Ovary (tissue), 9 donors: ENCODE data around the gene EMILIN3. TPM values are rescaled to one million over a fixed set of nuclear protein-coding genes. Genes with fewer than 3 reads are reported as not detected.
A peak's percentile ranks its signal among the peaks of the same experiment; 100 is the strongest.

ENCODE experiments used
- DNase-seq, 5 donors: peaks; one replicate each; pipeline ENCODE4 v3.0.0-alpha.2; 2019 to 2020
- H3K27ac ChIP-seq, 2 donors: fragments of 200-600 bp; one replicate each; pipeline versions ENCODE4 v1.5.1 to v1.8.0; 2019 to 2022
- H3K27me3 ChIP-seq: fragments of 200-600 bp; one replicate; pipeline ENCODE4 v1.8.0; 2022
- H3K36me3 ChIP-seq: fragments of 200-600 bp; sonication (generic); one replicate; pipeline ENCODE4 v1.5.1; 2019
- H3K4me1 ChIP-seq: one replicate; pipeline ENCODE4 v1.8.1; 2013; ENCODE audit warnings: mild to moderate bottlenecking, moderate library complexity; ENCODE audit not compliant: insufficient read depth
- H3K4me3 ChIP-seq: fragments of 200-600 bp; sonication (generic); one replicate; pipeline ENCODE4 v1.5.1; 2017
- H3K9me3 ChIP-seq, 2 donors: fragments of 200-600 bp in 1 of 2; sonication (generic) in 1 of 2; one replicate each; pipeline versions ENCODE4 v1.5.1 to v1.8.1; 2013 to 2019; ENCODE audit warnings: mild to moderate bottlenecking in 1 of 2, moderate library complexity in 1 of 2
- CTCF ChIP-seq, 3 donors: fragments of 450-650 bp in 2 of 3; fragments of 200-600 bp in 1 of 3; IDR thresholded peaks; one replicate each; pipeline versions ENCODE4 v1.5.1 to v1.8.0; 2016 to 2022; ENCODE audit warnings: antibody characterized with exemption in 3 of 3, mild to moderate bottlenecking in 1 of 3
- EP300 ChIP-seq: sonication (generic); formaldehyde crosslinking; IDR thresholded peaks from one replicate; pipeline ENCODE4 v1.6.1; 2017; ENCODE audit warnings: antibody characterized with exemption
- POLR2A ChIP-seq: fragments of 450-650 bp; IDR thresholded peaks from one replicate; pipeline ENCODE4 v1.6.1; 2017; ENCODE audit warnings: antibody characterized with exemption, mild to moderate bottlenecking, moderate library complexity
- WGBS, 3 donors: extraction: QIAGEN DNeasy Blood & Tissue Kit in 1 of 3; methylation state at CpG; one replicate each; pipeline versions ENCODE4 v1.1.5 to v1.1.7; 2013 to 2017; 5-methylcytosine and 5-hydroxymethylcytosine counted together
- intact Hi-C, 4 donors: fragments of 100-400 bp; cut with DNase I; formaldehyde crosslinking; loops; one replicate each; pipeline versions ENCODE4 v1.11.0 to v1.15.1; 2022 to 2023
- polyA plus RNA-seq, 2 donors: library from polyadenylated mRNA; stranded (reverse); fragments of 200-250 nt in 1 of 2; fragments of 350-450 nt in 1 of 2; fragmentation: Illumina TruSeq in 1 of 2; extraction: RNeasy Lipid Tissue Mini Kit (QIAGEN cat#74804) in 1 of 2; gene quantifications; one replicate each; pipeline ENCODE4 v1.2.3, GENCODE V29; 2013 to 2014
- total RNA-seq, 7 donors: library from RNA; depleted of rRNA in 2 of 7; stranded (reverse); fragments of >200 nt in 2 of 7; fragmentation: NEBNext Ultra II Directional in 3 of 7; extraction: Animal tissue kit (Norgen Biotek cat#: 25700) in 3 of 7; gene quantifications; one replicate each; pipeline versions ENCODE4 v1.1.0 to v1.2.4, GENCODE V29; 2016 to 2023
- donor health status: DM: no; HTN: no; CAD: no; lungs with moderate emphysema.
- donor health status: DM: no; HTN: no; CAD: no.
- donor health status: Bipolar disorder and iron deficiency.
- donor health status: DM: yes; HTN: yes; CAD: no.
- donor health status: DM: no; HTN: no; CAD: no.
- donor health status: DM: yes; HTN: yes; CAD: no.

The EMILIN3 gene
- total and polyA plus RNA-seq, 9 donors = 1.5 to 33.5 (median 7.0) TPM

GRCh38 chr20:41344938-41345728 lies 21.5 kb downstream of the EMILIN3 start:
- TF ChIP-seq EP300 (no peak), POLR2A (no peak), CTCF (IDR thresholded peaks at IDR 0.05) (no peak)
- Histone ChIP-seq H3K27ac (no peak overlapping the region), H3K9me3 (no peaks in the 10 kb centered on the region), H3K36me3 (no peaks in the 10 kb centered on the region), H3K4me1 (peaks cover 1% of the 10 kb centered on the region), H3K27me3 (no peaks in the 10 kb centered on the region), H3K4me3 (no peak overlapping the region)
- WGBS, 3 donors = 84 to 90% (median 90%) methylated on average over 11 of the region's 11 CpGs
- intact Hi-C loops = loop anchor here in 3 of 4 donors (5.0 to 10.0 kb wide), 4 partner anchors 62 to 470 kb away; no protein-coding TSS in a partner anchor
- peak in 1 of 5 donors; percentile 8 for DNase-seq

- Histone ChIP-seq H3K36me3 (no peaks in the 10 kb centered on the region), H3K4me3 (no peak overlapping the region), H3K27me3 (no peaks in the 10 kb centered on the region), H3K27ac (no peak overlapping the region), H3K9me3 (no peaks in the 10 kb centered on the region), H3K4me1 (peaks cover 1% of the 10 kb centered on the region)
- TF ChIP-seq CTCF (IDR thresholded peaks at IDR 0.05) (no peak), POLR2A (no peak), EP300 (no peak)
- WGBS, 3 donors = 87 to 88% (median 87%) methylated on average over 4 of the region's 4 CpGs
- intact Hi-C loops = loop anchor here in 2 of 4 donors (5.0 to 10.0 kb wide), 4 partner anchors 63 to 470 kb away; no protein-coding TSS in a partner anchor
- DNase-seq = peak in 2 of 5 donors; percentile 29 to 35
Observed at GRCh38 chr20:41344477-41344876, 22.1 kb downstream of the EMILIN3 start.

- H3K36me3 ChIP-seq = no peaks in the 10 kb centered on the region
- TF ChIP-seq CTCF (IDR thresholded peaks at IDR 0.05) (no peak), POLR2A (no peak), EP300 (no peak)
- no peak overlapping the region for H3K27ac ChIP-seq
- peak in 2 of 5 donors; percentile 11 to 25 for DNase-seq
- H3K27me3 ChIP-seq = no peaks in the 10 kb centered on the region
- no peaks in the 10 kb centered on the region for H3K9me3 ChIP-seq
- peaks cover 1% of the 10 kb centered on the region for H3K4me1 ChIP-seq
- no peak overlapping the region for H3K4me3 ChIP-seq
- intact Hi-C loops = loop anchor here in 2 of 4 donors (5.0 to 10.0 kb wide), 4 partner anchors 65 to 468 kb away; no protein-coding TSS in a partner anchor
- 94 to 96% (median 95%) methylated on average over 9 of the region's 9 CpGs for WGBS, 3 donors
Observed at GRCh38 chr20:41342474-41343464, 23.8 kb downstream of the EMILIN3 start.
